ENCODE data around the gene SLC25A1. TPM values are rescaled to one million over a fixed set of nuclear protein-coding genes. Genes with fewer than 3 reads are reported as not detected.

The SLC25A1 gene
- total RNA-seq, 1 donor from 2014 or later, result 130 TPM

DNA sequence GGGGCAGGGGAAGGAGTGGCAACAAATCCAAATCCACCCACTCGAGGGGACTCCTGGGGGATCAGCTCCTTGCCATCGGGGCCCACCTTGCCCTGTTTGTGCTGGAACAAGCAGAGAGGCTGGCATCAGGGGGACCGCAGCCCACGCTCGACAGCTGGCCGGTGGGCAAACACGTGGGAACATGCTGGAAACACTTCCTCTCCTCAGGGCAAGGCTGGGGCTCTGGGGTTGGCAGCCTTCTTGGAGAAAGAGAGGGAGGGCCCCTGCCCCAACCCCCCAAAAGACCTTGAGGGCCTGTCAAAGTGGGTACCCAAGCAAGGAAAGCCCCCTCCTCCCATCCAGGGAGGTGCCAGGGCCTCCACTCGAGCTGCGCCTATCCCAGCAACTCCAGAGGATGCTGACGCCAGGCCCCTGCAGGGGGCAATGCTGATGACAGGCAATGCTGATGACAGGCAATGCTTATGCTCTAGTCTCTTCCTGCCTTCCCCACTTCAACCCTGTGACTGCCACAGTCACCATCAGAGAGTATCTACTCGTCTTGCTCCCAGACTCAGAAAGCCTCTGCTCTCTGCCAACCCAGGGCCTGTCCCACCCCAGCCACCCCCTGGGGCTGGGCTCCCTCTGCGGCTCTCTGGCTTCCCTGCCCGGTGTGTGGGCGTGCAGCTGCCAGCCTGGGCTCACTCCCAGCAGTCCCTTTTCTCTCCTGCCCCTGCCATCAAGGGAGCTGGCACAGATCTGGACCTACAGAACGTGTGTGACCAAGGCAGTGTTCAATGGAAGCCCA lies 40.1 kb downstream of the SLC25A1 start:
- no peak for DNase-seq (ENCODE audit: low spot score)

DNA sequence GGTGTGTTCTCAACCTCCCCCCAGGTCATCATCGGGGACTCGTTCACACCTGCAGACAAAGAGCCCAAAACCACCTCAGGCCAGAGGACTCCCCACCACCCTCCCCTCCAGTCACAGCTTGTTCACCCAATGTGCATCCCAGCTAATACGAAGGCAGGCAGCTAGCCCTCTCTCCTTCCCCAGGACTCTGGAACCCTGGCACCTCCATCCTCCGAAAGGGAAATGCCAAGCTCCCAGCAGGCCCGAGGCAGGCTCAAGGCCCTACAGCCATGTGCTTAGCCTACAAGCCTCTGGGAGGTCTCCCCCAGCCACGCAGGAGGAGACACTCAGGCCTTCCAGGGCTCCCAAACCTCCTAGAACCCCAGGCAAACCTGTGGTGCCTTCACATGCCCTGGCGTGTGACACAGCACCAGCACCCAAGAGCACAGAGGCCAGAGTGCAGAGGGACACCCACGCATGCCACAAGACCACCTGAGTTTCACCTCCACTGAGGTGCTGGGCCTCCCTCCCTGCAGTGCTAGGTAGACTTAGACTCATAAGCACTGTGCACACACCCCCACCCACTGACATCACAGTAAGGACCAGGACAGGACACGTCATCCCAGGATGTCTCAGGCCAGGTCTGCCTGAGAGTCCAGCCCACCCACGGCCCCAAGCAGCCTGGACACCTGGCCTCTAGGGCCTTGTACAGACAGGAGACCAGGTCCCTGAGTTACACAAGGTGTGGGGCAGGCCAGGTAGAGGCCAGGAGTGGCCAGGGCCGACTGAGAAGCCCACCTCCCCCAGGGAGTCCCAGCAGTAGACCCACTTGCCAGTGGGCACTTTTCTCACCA lies 40.9 kb downstream of the SLC25A1 start:
- DNase-seq (ENCODE audit: low spot score), result no peak

DNA sequence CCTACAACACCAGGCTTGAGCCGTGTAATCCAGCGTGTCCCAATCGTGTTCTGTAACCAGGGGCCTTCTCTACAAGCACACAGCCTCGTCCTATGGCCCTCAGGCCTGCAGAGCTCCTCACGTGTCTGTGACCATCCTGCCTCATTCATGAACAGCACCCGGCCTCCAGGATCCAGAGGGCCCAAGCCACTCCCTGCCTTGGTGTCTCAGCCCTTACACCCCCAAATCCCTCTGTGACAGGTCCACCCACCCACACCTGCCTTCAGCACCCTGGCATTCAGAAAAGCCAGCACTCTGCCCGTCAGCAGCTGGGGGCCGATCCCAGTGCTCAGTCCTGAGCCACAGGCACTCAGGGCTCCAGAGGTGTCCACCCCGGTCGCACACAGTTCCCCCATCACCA lies 41.6 kb downstream of the SLC25A1 start:
- DNase-seq (ENCODE audit: low spot score), result no peak

DNA sequence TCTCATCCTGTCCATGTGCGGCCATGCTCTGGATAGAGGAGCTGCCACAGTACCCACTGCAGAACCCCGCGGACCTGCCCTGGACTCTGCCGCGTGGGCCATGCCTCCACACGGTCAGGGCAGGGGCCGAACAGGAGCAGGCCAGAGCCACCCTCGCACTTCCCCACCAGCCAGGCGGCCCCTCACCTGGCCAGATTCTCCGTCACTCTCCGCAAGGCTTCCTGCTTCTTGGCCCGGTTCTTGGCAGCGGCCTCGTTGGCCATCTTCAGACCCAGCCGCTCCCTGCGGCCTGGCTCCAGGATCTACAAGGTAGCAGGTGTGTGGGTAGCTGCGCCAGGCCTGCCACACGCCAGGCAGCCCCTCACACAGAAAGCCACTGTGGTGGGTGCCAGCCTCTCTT lies 43.7 kb downstream of the SLC25A1 start:
- DNase-seq (ENCODE audit: low spot score), result no peak

DNA sequence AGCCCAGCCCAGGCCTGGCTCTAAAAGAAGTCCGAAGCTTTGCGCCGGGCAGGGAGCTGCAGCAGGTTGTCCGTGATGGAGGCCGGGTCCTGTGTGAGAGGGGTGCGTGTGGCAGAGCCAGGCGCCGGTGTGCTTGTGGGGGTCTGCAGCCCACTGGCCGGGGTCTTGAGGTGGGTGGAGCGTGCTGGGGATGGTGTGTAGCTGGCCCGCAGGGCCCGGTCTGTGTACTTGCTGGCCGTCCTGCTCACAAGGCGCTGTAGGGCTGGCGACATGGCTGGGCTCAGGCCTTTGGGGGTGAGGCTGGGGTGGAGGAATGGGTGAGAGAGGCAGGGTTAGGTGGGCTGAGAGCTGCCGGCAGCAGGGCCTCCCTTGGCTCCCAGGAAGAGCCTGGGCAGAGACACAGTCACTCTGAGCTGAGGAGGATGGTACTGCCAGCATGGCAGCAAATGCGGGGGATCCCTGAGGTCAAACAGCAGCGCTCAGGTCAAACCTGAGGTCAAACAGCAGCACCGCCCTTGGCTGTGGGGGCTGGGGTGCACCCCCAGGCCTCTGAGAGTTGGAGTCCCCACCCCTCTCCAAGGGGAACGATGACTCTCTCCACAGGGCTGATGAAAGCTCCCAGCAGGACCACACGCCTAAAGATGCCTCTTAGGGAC lies 44.2 kb downstream of the SLC25A1 start:
- no peak for DNase-seq (ENCODE audit: low spot score)

DNA sequence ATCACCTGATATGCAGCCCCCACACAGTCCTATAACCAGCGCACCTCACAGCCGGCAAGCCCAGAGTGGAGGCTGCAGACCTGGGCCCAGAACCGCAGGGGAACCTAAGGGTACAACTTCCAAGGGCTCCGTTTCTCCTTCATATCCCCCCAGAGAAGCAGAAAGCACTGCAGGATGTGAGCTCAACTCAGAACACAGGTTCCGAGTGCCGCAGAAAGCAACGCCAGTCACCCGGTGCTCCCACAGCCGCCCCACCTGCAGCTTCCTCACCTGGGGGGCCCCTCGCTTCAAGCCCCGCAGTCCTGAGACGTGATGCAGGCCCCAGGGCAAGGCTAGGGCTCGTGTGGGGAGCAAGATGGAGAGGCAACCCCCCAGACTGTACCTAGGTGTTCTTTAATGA lies 45.0 kb downstream of the SLC25A1 start:
- DNase-seq (ENCODE audit: low spot score), result no peak

DNA sequence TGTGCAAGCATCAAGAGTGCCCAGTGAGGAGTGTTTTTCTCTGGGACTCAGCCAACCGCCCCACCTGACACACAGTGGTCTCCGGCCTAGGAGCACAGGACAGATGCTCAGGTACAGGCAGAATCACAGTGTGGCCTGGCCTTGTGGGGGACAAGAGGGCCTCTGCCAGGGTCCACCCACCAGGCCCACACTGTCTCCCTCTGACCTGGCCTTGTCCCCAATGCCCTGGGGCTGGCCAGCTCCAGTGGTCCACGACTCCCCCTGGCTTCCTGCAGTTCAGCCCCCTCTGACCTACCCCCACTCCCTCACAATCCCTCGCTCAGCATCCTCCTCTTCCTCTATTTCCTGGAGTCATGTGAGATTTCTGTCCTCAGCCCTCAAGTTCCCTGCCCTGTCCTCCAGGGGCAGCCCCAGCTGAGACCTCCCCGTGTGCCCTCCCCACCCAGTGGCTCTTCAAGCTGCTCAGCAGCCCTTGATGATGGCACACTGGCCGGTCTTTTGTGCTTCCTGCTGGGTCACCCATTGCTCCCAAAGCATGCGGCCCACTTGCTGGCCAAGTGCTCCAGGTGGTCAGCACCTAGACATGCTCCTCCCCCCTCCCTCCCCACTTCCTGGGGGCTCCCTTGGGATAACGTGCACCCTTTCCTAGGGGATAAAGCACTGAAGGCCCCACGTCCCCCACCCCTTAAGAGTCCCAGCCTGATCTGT lies 45.7 kb downstream of the SLC25A1 start:
- DNase-seq (ENCODE audit: low spot score), result no peak

DNA sequence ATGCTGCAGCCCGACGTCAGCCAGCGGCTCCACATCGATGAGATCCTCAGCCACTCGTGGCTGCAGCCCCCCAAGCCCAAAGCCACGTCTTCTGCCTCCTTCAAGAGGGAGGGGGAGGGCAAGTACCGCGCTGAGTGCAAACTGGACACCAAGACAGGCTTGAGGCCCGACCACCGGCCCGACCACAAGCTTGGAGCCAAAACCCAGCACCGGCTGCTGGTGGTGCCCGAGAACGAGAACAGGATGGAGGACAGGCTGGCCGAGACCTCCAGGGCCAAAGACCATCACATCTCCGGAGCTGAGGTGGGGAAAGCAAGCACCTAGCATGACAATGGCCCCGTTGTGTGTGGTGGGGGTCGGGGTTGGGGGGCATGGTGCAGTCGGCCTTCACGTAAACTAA lies 46.4 kb downstream of the SLC25A1 start:
- no peak for DNase-seq (ENCODE audit: low spot score)

DNA sequence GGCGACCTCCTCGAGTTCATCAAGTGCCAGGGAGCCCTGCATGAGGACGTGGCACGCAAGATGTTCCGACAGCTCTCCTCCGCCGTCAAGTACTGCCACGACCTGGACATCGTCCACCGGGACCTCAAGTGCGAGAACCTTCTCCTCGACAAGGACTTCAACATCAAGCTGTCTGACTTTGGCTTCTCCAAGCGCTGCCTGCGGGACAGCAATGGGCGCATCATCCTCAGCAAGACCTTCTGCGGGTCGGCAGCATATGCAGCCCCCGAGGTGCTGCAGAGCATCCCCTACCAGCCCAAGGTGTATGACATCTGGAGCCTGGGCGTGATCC lies 46.9 kb downstream of the SLC25A1 start:
- DNase-seq (ENCODE audit: low spot score), result no peak

DNA sequence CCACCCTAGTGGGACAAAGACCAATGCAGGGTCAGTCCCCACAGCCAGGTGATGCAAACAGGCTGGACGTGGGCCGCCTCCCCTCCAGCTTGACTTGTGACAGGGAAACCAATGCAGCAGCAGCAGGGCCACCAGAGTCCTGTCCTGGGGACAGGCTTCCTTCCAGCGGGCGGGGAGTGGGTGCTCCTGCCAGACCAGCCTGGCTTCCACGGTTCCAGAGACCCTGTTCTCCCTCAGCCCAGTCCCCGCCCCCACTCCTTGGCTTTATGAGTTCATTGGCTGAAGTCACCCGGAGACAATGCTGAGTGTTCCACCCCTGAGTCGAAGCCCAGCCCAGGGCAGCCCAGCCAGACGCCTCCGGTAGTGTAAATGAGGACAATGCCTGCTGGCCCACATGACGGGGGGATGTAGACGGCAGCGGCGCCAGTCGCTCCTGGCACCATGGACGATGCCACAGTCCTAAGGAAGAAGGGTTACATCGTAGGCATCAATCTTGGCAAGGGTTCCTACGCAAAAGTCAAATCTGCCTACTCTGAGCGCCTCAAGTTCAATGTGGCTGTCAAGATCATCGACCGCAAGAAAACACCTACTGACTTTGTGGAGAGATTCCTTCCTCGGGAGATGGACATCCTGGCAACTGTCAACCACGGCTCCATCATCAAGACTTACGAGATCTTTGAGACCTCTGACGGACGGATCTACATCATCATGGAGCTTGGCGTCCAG lies 47.4 kb downstream of the SLC25A1 start, which contains the start of gene TSSK2:
TSSK2 (plus strand) TSS at position 350 of the 726 bp plus-strand sequence; CDS start at position 442, 92 bp downstream.
- DNase-seq (ENCODE audit: low spot score), result no peak

DNA sequence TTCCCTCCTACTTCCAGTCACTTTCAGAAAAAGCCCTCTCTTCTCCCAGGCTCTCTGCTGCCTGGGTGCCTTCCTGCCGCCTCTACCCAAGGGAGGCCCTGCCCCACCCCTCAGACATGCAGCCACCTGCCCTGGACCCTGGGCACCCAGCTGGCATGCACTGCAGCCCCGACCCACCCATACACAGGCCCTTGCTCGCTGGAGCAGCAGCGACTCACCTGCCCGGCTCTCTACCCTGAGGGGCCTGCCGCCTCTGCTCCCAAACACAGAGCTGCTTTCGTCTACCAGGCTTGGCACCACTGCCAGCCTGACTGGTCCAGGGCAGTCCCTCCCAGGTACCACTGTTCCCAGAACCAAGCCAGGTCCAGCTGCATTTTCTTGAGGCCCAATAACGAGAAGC lies 48.7 kb downstream of the SLC25A1 start:
- no peak for DNase-seq (ENCODE audit: low spot score)

DNA sequence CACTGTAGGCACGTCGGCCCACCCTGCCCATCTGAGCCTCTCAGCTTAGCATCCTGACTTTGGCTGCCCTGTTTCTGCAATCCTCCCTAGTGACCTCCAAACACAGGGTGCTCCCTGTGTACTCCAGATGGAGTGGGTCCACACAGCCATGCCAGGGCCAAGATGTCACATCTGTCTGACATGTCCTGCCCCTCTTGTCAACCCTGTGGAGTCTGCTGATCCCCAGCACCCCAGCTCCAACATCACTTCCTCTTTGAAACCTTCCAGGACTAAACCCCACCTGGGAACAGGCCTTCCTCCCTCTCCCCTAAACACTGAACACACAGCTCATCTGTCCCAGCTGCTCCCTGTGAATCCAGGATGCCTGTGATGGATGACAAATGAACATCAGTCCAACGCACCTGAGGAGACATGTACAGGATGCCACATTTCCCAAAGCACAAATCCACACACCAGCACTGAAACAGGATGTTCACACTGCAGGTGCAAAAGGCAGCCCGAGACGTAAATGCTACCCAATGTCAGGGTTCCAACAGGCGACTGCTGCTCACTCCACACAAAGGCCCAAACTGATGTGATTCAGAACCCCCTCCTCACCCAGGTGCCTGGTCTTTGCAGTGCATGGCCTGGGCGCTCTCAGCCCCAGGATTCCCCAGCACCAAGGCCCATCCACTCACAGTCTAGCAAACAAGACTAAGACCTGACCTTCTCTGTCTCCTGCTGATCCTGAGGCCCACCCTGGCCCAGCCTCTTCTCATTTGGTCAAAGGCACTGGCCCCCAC lies 49.4 kb downstream of the SLC25A1 start:
- no peak for DNase-seq (ENCODE audit: low spot score)

DNA sequence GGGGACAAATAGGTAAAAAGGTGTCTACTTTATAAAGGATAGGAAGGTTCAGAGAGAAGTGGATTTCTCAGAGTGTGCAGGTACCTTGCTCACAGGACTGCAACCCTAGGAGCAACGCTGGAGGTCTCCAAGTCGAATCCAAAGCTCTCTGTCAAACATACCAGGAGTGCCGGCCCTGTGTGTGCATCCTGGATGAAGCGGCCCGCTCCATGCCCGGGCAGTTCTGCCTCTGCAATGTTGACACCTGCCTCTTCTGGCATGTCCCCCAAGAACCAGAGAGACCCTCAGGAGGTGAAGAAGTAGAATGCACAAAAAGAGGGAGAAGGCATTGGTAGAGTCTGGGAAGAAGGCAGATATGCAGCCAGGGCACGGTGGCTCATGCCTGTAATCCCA lies 50.5 kb downstream of the SLC25A1 start:
- DNase-seq (ENCODE audit: low spot score), result no peak

DNA sequence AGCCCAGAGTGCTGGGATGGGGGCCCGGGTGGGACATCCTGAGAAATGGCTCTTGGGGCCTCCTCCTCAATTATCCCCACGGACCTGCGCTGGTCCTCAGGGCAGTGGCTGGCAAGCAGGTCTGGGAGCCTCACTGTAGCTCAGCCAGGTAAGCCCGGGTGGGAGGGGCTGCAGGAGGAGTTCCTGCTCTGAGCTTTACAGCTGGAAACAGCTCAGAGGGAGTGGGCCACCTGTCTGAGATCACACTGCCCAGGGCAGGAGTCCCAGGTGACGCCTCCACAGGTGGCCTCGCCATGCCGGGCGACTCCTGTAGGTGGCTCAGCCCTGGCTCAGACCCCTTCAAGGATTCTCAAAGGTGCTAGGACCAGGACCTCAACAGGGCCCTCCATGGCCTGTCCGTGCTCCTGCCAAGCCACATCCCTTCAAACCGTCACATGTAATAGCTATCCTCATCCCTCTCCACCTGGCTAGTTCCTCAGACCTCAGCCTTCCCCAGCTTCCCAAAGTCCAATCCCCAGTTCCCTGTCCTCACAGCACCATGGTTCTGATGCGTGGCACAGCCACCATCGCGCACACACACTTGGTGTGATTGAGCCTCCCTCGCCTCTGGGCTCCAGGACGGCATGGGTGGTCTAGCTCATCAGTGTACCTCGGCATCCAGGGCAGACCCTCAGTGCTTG lies 51.1 kb downstream of the SLC25A1 start:
- DNase-seq (ENCODE audit: low spot score), result no peak

DNA sequence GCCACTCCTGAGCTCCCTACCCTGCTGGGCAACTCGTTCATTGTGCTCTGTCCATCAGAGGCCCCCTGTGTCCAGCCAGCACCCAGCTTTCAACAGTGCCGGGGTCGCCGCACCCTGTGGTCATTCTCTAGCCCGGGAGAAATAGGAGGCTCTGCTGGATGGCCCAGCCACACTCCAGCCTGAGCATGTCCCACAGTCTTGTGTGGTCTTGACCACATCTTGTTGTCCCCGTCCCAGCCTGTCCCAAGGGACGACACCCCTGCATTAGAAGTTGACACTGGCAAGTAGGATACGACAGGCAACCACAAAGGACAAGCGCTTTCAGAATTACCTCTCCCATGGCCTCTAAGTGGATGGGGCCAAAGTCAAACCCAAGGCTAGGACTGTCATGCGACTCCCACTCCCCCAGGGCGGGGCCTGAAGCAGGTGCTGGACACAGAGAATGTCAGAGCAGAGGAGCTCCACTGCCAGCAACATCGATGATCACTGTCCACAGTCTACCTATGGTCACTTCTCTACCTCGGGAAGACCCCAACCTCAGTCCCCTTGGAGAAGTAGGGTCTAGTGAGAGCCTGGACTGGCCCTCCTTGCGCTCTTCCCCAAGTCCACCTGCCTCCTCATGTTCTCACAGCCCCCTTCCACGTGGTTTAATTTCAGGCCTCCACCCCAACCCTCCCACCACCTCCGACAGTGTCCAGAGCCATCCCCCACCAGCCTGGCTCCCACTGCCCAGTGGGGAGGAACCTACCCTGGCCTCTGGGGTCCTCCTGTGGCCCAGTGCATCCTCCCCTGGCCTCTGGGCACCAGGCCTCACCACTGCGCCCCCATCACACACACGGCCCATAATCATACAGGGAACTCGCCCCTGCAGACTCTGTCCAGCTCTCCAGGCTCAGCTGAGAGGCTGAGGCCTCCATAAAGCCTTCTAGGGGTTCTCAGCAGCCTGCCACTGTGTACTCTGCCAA lies 51.9 kb downstream of the SLC25A1 start:
- no peak for DNase-seq (ENCODE audit: low spot score)

Measured in mucosa of gallbladder (tissue), 1 donor.